GM19468 (cell line): ENCODE measurements around the gene PPL.
"Not testable (repeated sequence)": the region's sequence is repeated elsewhere in the genome, so short reads cannot be mapped to it uniquely, and the experiment has no call there.

Source experiments
- ATAC-seq: cut with Tn5 transposase; IDR thresholded peaks from one replicate; pipeline ENCODE4 v1.9.1; 2021; ENCODE audit warnings: mild to moderate bottlenecking, moderate library complexity, moderate number of reproducible peaks; ENCODE audit not compliant: unreplicated experiment; ENCODE audit errors: extremely low read depth

PPL gene

GRCh38 chr16:4958510-4959438, 21.8 kb upstream of the PPL start:
- ATAC-seq, result no peak

- ATAC-seq, result no peak
Observed at GRCh38 chr16:4957720-4958509, 21.0 kb upstream of the PPL start, which contains the start of gene SEC14L5. SEC14L5 (plus strand) TSS chr16:4958330; CDS start chr16:4959324, 994 bp downstream.

- no peak for ATAC-seq
Observed at GRCh38 chr16:4957420-4957719, 20.4 kb upstream of the PPL start.

GRCh38 chr16:4954714-4955113, 17.8 kb upstream of the PPL start:
- no peak for ATAC-seq

GRCh38 chr16:4951583-4951982, 14.6 kb upstream of the PPL start:
- ATAC-seq, result not testable (repeated sequence)

GRCh38 chr16:4949986-4950385, 13.0 kb upstream of the PPL start:
- ATAC-seq, result no peak

- no peak for ATAC-seq
Observed at GRCh38 chr16:4948903-4949766, 12.2 kb upstream of the PPL start.

- ATAC-seq, result no peak
Observed at GRCh38 chr16:4947722-4948503, 11.0 kb upstream of the PPL start.

GRCh38 chr16:4946917-4947316, 10.0 kb upstream of the PPL start:
- no peak for ATAC-seq

- ATAC-seq, result no peak
Observed at GRCh38 chr16:4945560-4946502, 8.9 kb upstream of the PPL start.

- no peak for ATAC-seq
Observed at GRCh38 chr16:4944333-4945281, 7.7 kb upstream of the PPL start.

- no peak for ATAC-seq
Observed at GRCh38 chr16:4942481-4942880, 5.5 kb upstream of the PPL start.

GRCh38 chr16:4940719-4941118, 3.8 kb upstream of the PPL start:
- ATAC-seq, result no peak

GRCh38 chr16:4938683-4939030, 1.7 kb upstream of the PPL start:
- ATAC-seq, result no peak

- ATAC-seq, result no peak
Observed at GRCh38 chr16:4937782-4938682, 1.1 kb upstream of the PPL start.

GRCh38 chr16:4936181-4936990, 562 bp downstream of the PPL start:
- no peak for ATAC-seq
